Gastrocnemius medialis (tissue), 4 donors: ENCODE results near the gene SKI. TPM values are rescaled to one million over a fixed set of nuclear protein-coding genes. Genes with fewer than 3 reads are reported as not detected.

Source experiments
- ATAC-seq, 2 donors: fragments of 150-250 bp; one replicate each; pipeline ENCODE4 v1.9.1; 2016
- DNase-seq, 2 donors: peaks; one replicate each; pipeline ENCODE4 v3.0.0-alpha.2; 2019
- H3K27ac ChIP-seq, 4 donors: fragments of 200-600 bp; sonication (generic); 1 replicate in 1 of 4; 2 replicates in 3 of 4; pipeline ENCODE4 v1.5.1; 2016 to 2018; ENCODE audit warnings: mild to moderate bottlenecking in 2 of 4, moderate library complexity in 1 of 4
- H3K27me3 ChIP-seq, 3 donors: fragments of 200-600 bp; sonication (generic) in 2 of 3; 1 replicate in 1 of 3; 2 replicates in 2 of 3; pipeline versions ENCODE4 v1.5.1 to v1.6.0; 2016 to 2019; ENCODE audit warnings: mild to moderate bottlenecking in 1 of 3, moderate library complexity in 1 of 3
- H3K36me3 ChIP-seq, 2 donors: fragments of 200-600 bp; sonication (generic) in 1 of 2; one replicate each; pipeline ENCODE4 v1.5.1; 2017 to 2018
- H3K4me1 ChIP-seq, 2 donors: fragments of 200-600 bp; sonication (generic) in 1 of 2; one replicate each; pipeline ENCODE4 v1.5.1; 2016 to 2017; ENCODE audit warnings: mild to moderate bottlenecking in 2 of 2
- H3K4me3 ChIP-seq, 4 donors: fragments of 200-600 bp; sonication (generic) in 3 of 4; 1 replicate in 1 of 4; 2 replicates in 3 of 4; pipeline ENCODE4 v1.5.1; 2016 to 2019; ENCODE audit warnings: mild to moderate bottlenecking in 2 of 4
- H3K9me3 ChIP-seq, 3 donors: fragments of 200-600 bp; sonication (generic) in 2 of 3; 1 replicate in 1 of 3; 2 replicates in 2 of 3; pipeline ENCODE4 v1.5.1; 2016 to 2019
- POLR2A ChIP-seq, 2 donors: fragments of 450-650 bp; IDR thresholded peaks; one replicate each; pipeline ENCODE4 v1.6.1; 2017; ENCODE audit warnings: antibody characterized with exemption in 2 of 2, mild to moderate bottlenecking in 2 of 2, moderate library complexity in 2 of 2
- in situ Hi-C, 4 donors: fragments of 200-750 bp; cut with MboI; loops; one replicate each; pipeline versions ENCODE4 v1.15.0 to v1.8.0; 2017; ENCODE audit warnings: low sequenced_read_pairs in 4 of 4
- intact Hi-C: fragments of 100-400 bp; cut with DNase I; formaldehyde crosslinking; loops from one replicate; pipeline ENCODE4 v1.15.1; 2023; ENCODE audit warnings: low total_unique reads
- total RNA-seq, 4 donors: library from RNA; depleted of rRNA; stranded (reverse); fragments of >200 nt; gene quantifications; one replicate each; pipeline versions ENCODE4 v1.1.0 to v1.2.3, GENCODE V29; 2016
- TF ChIP-seq, protein P1 (sequence below), 5 experiments: fragments of 450-650 bp in 3 of 5; fragments of 200-600 bp in 2 of 5; sonication (generic) in 2 of 5; IDR thresholded peaks in 4 of 5; conservative IDR thresholded peaks in 1 of 5; 1 replicate in 4 of 5; 2 replicates in 1 of 5; pipeline ENCODE4 v1.5.1; 2016 to 2019; ENCODE audit warnings: antibody characterized with exemption in 5 of 5, mild to moderate bottlenecking in 3 of 5, moderate library complexity in 3 of 5

The SKI gene
- total RNA-seq, 4 donors from 2014 or later, result 7.8 to 32.2 (median 22.4) TPM

DNA sequence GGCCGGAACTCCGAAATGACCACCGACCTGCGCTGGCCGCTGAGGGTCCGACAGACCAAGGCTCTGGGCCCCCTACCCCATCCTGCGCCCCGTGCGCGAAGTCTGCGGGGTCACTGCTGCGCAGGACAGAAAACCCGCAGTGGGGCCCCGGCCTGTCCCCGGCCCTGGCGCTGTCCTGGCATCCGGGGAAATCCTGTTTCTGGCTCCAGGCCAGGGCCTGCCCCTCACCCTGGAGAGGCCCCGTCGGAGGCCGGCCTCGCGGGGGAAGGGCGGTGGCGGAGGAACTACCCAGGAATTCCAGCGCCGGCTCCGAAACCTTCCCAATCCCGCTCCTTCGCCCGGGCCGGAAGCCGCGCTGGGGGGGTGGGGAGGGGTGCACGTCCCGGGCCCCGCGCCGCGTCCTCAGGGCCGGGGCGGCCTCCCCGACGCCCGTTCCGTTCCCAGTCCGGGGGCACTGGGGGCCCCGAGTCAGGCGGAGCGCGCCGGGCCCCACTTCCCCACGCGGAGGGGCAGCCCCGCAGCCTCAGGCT is 86.2 kb downstream of the SKI start:
- peaks cover 0 to 12% (median 3%) of the 10 kb centered on the region in 3 donors for H3K27me3 ChIP-seq
- H3K27ac ChIP-seq, result peak overlapping the region; percentile 61 to 72 (median 69)
- H3K36me3 ChIP-seq, result no peaks in the 10 kb centered on the region
- H3K4me3 ChIP-seq, result peak overlapping the region; percentile 49 to 57 (median 52)
- intact Hi-C loops, result loop anchor here (5.0 kb wide), 2 partner anchors 82 to 102 kb away; no protein-coding TSS in a partner anchor
- in situ Hi-C loops, result loop anchor here in 2 of 4 donors (25.0 kb wide), 1 partner anchor 102 kb away; no protein-coding TSS in a partner anchor
- ATAC-seq (peak in 1 of 2 donors; percentile 26), DNase-seq (no peak)
- H3K9me3 ChIP-seq, result no peaks in the 10 kb centered on the region
- H3K4me1 ChIP-seq, result peaks cover 11 to 17% of the 10 kb centered on the region in 2 donors
- no peak for TF ChIP-seq POLR2A (IDR thresholded peaks at IDR 0.05)
- TF ChIP-seq, protein P1, sequence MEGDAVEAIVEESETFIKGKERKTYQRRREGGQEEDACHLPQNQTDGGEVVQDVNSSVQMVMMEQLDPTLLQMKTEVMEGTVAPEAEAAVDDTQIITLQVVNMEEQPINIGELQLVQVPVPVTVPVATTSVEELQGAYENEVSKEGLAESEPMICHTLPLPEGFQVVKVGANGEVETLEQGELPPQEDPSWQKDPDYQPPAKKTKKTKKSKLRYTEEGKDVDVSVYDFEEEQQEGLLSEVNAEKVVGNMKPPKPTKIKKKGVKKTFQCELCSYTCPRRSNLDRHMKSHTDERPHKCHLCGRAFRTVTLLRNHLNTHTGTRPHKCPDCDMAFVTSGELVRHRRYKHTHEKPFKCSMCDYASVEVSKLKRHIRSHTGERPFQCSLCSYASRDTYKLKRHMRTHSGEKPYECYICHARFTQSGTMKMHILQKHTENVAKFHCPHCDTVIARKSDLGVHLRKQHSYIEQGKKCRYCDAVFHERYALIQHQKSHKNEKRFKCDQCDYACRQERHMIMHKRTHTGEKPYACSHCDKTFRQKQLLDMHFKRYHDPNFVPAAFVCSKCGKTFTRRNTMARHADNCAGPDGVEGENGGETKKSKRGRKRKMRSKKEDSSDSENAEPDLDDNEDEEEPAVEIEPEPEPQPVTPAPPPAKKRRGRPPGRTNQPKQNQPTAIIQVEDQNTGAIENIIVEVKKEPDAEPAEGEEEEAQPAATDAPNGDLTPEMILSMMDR (IDR thresholded peaks at IDR 0.05 in 4 of 5, conservative IDR thresholded peaks at IDR 0.05 in 1 of 5), result no peak

DNA sequence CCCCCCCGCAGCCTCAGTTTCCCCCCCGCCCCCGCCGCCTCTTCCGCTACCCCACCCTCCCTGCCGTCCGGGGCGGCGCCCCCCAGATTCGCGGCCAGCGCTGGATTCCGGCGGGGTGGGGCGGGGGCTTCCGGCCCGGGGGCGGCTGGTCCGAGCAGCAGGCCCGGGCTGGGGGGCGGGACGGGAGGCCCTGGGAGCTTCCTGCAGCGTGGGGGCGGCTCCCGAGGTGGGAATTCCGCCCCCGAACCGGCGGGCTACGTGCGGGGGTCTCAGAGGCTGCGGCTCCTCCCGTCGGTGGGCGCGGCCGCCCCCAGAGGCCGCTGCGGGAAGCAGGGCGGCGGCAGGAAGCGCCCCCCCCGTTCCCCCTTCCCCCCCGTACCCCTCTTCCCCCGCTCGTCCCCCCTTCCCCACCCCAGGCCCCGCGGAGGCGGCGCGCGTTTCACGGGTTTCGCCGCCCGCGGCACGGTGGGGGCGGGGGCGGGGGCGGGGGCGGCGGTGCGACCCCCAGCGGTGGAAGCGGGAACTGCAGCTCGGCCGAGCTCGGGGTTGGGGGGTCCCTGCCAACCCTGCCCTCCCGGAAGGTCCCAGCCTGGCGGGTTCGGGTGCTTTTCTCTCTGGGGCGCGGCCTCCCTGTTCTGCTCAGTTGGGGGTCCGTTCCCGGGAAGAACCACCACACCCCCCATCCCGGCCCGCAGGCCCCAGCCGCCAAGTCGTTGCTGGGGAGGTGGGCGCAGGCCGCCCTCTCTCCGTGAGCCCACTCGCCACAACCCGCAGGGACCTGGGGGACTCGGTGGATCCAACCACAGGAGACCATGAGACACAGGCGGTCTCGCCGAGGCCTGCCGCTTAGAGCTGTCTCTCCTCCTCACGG is 86.9 kb downstream of the SKI start:
- intact Hi-C loops, result loop anchor here (1.0 to 5.0 kb wide), 4 partner anchors 67 to 120 kb away; no protein-coding TSS in a partner anchor
- Histone ChIP-seq H3K36me3 (no peaks in the 10 kb centered on the region), H3K4me3 (peak overlapping the region; percentile 49 to 57 (median 52)), H3K9me3 (no peaks in the 10 kb centered on the region), H3K27me3 (peaks cover 0 to 17% (median 3%) of the 10 kb centered on the region in 3 donors), H3K27ac (peak overlapping the region; percentile 61 to 72 (median 69)), H3K4me1 (peaks cover 17 to 18% of the 10 kb centered on the region in 2 donors)
- ATAC-seq (peak; percentile 32 to 41), DNase-seq (no peak)
- in situ Hi-C loops, result loop anchor here in 2 of 4 donors (25.0 kb wide), 1 partner anchor 103 kb away; no protein-coding TSS in a partner anchor
- no peak for TF ChIP-seq POLR2A (IDR thresholded peaks at IDR 0.05)
- TF ChIP-seq, protein P1 (IDR thresholded peaks at IDR 0.05 in 4 of 5, conservative IDR thresholded peaks at IDR 0.05 in 1 of 5), result peak; percentile 51 to 98 (median 88)

DNA sequence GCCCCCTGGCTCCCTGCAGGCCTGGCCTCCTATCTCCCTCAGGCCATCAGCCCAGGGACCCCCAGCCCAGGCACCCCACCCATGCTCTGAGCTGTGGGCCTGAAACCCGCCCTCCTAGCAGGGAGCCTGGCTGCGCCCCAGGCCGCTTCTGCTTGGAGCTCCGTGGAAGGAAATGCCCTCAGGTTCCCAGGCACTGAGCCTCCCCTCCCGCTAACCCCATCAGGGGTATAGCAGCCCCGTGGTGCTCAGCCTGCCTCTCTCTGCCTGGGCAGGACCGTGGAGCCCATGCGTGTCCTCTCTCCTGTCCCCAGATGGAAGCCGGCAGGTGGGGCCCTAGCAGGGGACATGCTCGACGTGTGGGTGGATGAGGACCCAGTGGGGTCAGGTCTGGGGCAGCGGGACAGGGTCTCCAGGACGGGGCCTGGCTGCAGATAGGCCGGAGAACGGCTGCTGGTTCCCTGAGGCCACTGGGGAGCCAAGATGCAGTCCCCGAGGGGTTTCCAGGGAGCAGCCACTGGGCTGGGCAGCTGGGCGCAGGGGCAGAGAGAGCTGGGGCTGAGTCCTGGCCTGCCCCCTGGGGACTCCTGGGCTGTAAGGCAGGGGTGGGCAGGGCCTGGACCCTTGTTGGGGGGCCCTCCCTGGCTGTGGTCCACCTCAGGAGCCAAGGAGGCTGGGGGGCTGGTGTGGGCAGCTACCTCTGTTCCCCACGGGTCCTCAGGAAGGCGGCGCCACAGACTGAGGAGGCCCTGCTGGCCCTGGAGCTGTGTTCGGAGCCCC is 87.7 kb downstream of the SKI start:
- no peak for TF ChIP-seq POLR2A (IDR thresholded peaks at IDR 0.05)
- TF ChIP-seq, protein P1 (IDR thresholded peaks at IDR 0.05 in 4 of 5, conservative IDR thresholded peaks at IDR 0.05 in 1 of 5), result no peak
- intact Hi-C loops, result loop anchor here (1.0 to 5.0 kb wide), 2 partner anchors 66 to 121 kb away; no protein-coding TSS in a partner anchor
- Histone ChIP-seq H3K27me3 (peaks cover 3 to 24% (median 3%) of the 10 kb centered on the region in 3 donors), H3K4me1 (peaks cover 17 to 23% of the 10 kb centered on the region in 2 donors), H3K27ac (peak overlapping the region; percentile 61 to 72 (median 69)), H3K4me3 (no peak overlapping the region), H3K36me3 (no peaks in the 10 kb centered on the region), H3K9me3 (no peaks in the 10 kb centered on the region)
- in situ Hi-C loops, result loop anchor here in 2 of 4 donors (25.0 kb wide), 1 partner anchor 104 kb away; no protein-coding TSS in a partner anchor
- ATAC-seq, result no peak
- no peak for DNase-seq

DNA sequence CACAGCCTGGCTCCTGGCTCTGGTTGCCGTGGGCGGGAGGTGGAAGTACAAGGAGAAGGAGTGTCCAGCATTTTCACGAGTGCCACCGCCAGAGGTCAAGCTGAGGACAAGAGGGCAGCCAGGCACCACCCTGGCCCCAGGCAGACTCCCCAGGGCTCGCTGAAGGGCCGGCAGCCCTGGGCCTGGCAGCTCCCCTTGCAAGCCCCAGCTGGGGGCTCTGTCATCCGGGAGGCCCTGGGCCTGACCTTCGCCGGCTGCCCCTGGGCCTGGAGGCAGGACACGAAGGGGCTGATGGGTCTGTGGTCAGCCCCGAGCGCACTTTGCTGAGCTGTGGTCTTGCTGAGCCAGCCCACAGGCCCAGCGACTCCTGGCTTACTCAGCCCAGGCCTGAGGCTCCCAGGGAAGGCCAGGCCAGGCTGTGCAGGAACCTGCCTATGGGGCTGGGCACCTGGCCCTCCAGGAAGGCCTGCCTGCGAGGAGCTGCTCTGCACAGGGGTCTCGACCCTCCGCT is 88.4 kb downstream of the SKI start:
- DNase-seq (no peak), ATAC-seq (no peak)
- Histone ChIP-seq H3K27ac (peak overlapping the region in 1 of 4 donors; percentile 71), H3K4me1 (peaks cover 14 to 26% of the 10 kb centered on the region in 2 donors), H3K27me3 (peaks cover 3 to 25% (median 3%) of the 10 kb centered on the region in 3 donors), H3K36me3 (no peaks in the 10 kb centered on the region), H3K4me3 (no peak overlapping the region), H3K9me3 (no peaks in the 10 kb centered on the region)
- intact Hi-C loops, result loop anchor here (5.0 kb wide), 1 partner anchor 66 kb away; no protein-coding TSS in a partner anchor
- in situ Hi-C loops, result loop anchor here in 2 of 4 donors (25.0 kb wide), 1 partner anchor 104 kb away; no protein-coding TSS in a partner anchor
- TF ChIP-seq POLR2A (IDR thresholded peaks at IDR 0.05), result no peak
- TF ChIP-seq, protein P1 (IDR thresholded peaks at IDR 0.05 in 4 of 5, conservative IDR thresholded peaks at IDR 0.05 in 1 of 5), result no peak
